Esophagus muscularis mucosa (tissue), 4 donors: ENCODE measurements around the gene VASH2. TPM values are rescaled to one million over a fixed set of nuclear protein-coding genes. Genes with fewer than 3 reads are reported as not detected.

Experiments used
- DNase-seq: peaks from one replicate; pipeline ENCODE4 v3.0.0-alpha.2; 2017; ENCODE audit errors: extremely low spot score
- H3K27ac ChIP-seq, 4 donors: fragments of 200-600 bp; sonication (generic); replicated peaks in 1 of 4; 1 replicate in 3 of 4; 2 replicates in 1 of 4; pipeline ENCODE4 v1.5.1; 2016 to 2019; ENCODE audit warnings: mild to moderate bottlenecking in 1 of 4
- H3K27me3 ChIP-seq, 4 donors: fragments of 200-600 bp; sonication (generic); one replicate each; pipeline versions ENCODE4 v1.5.1 to v1.6.0; 2016 to 2019
- H3K36me3 ChIP-seq, 4 donors: fragments of 200-600 bp; sonication (generic); one replicate each; pipeline ENCODE4 v1.5.1; 2016 to 2019
- H3K4me1 ChIP-seq, 4 donors: fragments of 200-600 bp; sonication (generic); one replicate each; pipeline ENCODE4 v1.5.1; 2016 to 2019
- H3K4me3 ChIP-seq, 4 donors: fragments of 200-600 bp; sonication (generic); 1 replicate in 2 of 4; 2 replicates in 2 of 4; pipeline ENCODE4 v1.5.1; 2016 to 2019; ENCODE audit warnings: mild to moderate bottlenecking in 4 of 4, moderate library complexity in 1 of 4
- H3K9me3 ChIP-seq, 4 donors: fragments of 200-600 bp; sonication (generic); 1 replicate in 3 of 4; 2 replicates in 1 of 4; pipeline ENCODE4 v1.5.1; 2016 to 2019
- EP300 ChIP-seq: sonication (generic); formaldehyde crosslinking; IDR thresholded peaks from one replicate; pipeline ENCODE4 v1.6.1; 2017; ENCODE audit warnings: antibody characterized with exemption
- POLR2A ChIP-seq: fragments of 450-650 bp; IDR thresholded peaks from one replicate; pipeline ENCODE4 v1.6.1; 2017; ENCODE audit warnings: antibody characterized with exemption, moderate library complexity, mild to moderate bottlenecking, low read depth
- POLR2AphosphoS5 ChIP-seq, 2 donors: sonication (generic); formaldehyde crosslinking; IDR thresholded peaks; one replicate each; pipeline ENCODE4 v1.6.1; 2017; ENCODE audit warnings: antibody characterized with exemption in 2 of 2
- WGBS: methylation state at CpG from one replicate; pipeline ENCODE4 v1.1.5; 2018; 5-methylcytosine and 5-hydroxymethylcytosine counted together
- intact Hi-C: fragments of 100-400 bp; cut with DNase I; formaldehyde crosslinking; loops from one replicate; pipeline ENCODE4 v1.15.1; 2023
- total RNA-seq, 4 donors: library from RNA; depleted of rRNA; stranded (reverse); fragments of >200 nt; gene quantifications; one replicate each; pipeline versions ENCODE4 v1.1.0 to v1.2.1, GENCODE V29; 2016
- TF ChIP-seq, protein P1 (sequence below), 3 experiments: fragments of 200-600 bp in 2 of 3; fragments of 450-650 bp in 1 of 3; sonication (generic) in 2 of 3; IDR thresholded peaks; one replicate each; pipeline ENCODE4 v1.5.1; 2017 to 2019; ENCODE audit warnings: antibody characterized with exemption in 3 of 3, mild to moderate bottlenecking in 2 of 3, moderate library complexity in 1 of 3

VASH2 gene
- total RNA-seq, 4 donors from 2014 or later: 1.9 to 8.3 (median 2.6) TPM

GRCh38 chr1:212944229-212944901 is 6.0 kb upstream of the VASH2 start:
- intact Hi-C loops: no loop called here
- peaks cover 0 to 13% (median 4%) of the 10 kb centered on the region in 4 donors for H3K9me3 ChIP-seq
- H3K27ac ChIP-seq: peak overlapping the region in 1 of 4 donors; percentile 37
- no peak overlapping the region for H3K4me3 ChIP-seq
- H3K36me3 ChIP-seq: no peaks in the 10 kb centered on the region
- TF ChIP-seq EP300 (no peak), POLR2A (no peak), POLR2AphosphoS5 (IDR thresholded peaks at IDR 0.05) (no peak)
- TF ChIP-seq, protein P1, sequence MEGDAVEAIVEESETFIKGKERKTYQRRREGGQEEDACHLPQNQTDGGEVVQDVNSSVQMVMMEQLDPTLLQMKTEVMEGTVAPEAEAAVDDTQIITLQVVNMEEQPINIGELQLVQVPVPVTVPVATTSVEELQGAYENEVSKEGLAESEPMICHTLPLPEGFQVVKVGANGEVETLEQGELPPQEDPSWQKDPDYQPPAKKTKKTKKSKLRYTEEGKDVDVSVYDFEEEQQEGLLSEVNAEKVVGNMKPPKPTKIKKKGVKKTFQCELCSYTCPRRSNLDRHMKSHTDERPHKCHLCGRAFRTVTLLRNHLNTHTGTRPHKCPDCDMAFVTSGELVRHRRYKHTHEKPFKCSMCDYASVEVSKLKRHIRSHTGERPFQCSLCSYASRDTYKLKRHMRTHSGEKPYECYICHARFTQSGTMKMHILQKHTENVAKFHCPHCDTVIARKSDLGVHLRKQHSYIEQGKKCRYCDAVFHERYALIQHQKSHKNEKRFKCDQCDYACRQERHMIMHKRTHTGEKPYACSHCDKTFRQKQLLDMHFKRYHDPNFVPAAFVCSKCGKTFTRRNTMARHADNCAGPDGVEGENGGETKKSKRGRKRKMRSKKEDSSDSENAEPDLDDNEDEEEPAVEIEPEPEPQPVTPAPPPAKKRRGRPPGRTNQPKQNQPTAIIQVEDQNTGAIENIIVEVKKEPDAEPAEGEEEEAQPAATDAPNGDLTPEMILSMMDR (IDR thresholded peaks at IDR 0.05): no peak
- H3K27me3 ChIP-seq: no peaks in the 10 kb centered on the region
- 81% methylated on average over 6 of the region's 6 CpGs for WGBS
- peaks cover 0 to 12% (median 8%) of the 10 kb centered on the region in 4 donors for H3K4me1 ChIP-seq
- no peak for DNase-seq

DNA sequence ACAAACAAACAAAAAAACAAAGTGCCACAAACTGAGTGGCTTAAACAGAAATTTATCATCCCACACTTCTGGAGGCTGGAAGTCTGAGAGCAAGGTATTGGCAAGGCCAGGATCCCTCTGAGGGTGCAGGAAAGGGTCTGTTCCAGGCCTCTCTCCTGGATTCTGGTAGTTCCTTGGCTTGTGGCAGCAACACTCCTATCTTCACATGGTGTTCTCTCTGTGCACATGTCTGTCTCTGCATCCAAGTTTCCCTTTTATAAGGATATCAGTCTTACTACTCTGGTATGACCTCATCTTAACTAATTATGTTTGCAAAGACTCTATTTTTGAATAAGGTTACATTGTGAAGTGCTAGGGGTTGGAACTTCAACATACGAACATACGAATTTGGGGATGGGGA is 5.3 kb upstream of the VASH2 start:
- DNase-seq: no peak
- peaks cover 0 to 9% (median 4%) of the 10 kb centered on the region in 4 donors for H3K9me3 ChIP-seq
- no peak overlapping the region for H3K4me3 ChIP-seq
- intact Hi-C loops: loop anchor here (5.0 kb wide), 1 partner anchor 52 kb away; no protein-coding TSS in a partner anchor
- H3K27ac ChIP-seq: peak overlapping the region in 1 of 4 donors; percentile 37
- no peaks in the 10 kb centered on the region for H3K36me3 ChIP-seq
- TF ChIP-seq POLR2A (no peak), EP300 (no peak), POLR2AphosphoS5 (IDR thresholded peaks at IDR 0.05) (peak in 1 of 2 donors; percentile 53)
- TF ChIP-seq, protein P1 (IDR thresholded peaks at IDR 0.05): no peak
- peaks cover 4 to 18% (median 14%) of the 10 kb centered on the region in 4 donors for H3K4me1 ChIP-seq
- 56% methylated on average over 2 of the region's 2 CpGs for WGBS
- H3K27me3 ChIP-seq: peaks cover 0 to under 1% (median 0%) of the 10 kb centered on the region in 4 donors

DNA sequence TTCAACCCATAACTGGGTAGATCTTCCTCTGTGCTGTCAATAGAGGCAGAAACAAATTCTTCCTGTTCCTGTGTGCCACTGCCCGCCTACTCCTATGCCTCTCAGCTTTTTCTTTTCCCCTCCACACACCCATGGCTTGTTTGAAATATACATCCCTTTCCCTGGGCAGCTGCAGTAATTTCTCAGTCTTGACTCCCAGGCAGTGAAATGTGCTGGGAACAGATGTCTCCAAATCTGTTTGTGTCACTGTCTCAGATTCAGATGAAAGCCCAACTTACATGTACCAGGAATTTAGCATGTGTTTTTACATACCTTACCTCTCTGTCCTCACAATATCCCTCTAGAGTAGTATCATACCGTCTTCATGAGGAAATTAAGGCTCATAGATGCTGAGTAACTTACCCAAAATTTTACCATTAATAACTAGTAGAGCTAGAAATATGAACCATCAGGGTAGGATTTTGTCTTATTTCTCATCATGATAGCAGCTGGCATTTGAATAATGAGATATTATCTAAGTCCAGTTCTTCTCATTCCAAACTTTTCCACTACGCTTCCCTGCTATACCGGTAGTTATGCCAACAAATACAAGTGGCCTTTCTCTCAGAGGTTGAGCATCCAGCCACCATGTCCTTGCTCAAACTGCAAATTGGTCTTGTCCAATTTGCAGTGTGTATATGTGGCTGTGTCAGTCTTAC is 4.7 kb upstream of the VASH2 start:
- no peak for TF ChIP-seq EP300
- no peak for TF ChIP-seq POLR2A
- TF ChIP-seq, protein P1 (IDR thresholded peaks at IDR 0.05): no peak
- no peak for TF ChIP-seq POLR2AphosphoS5 (IDR thresholded peaks at IDR 0.05)
- WGBS: 91% methylated on average over 4 of the region's 4 CpGs
- Histone ChIP-seq H3K27me3 (peaks cover 0 to 6% (median 0%) of the 10 kb centered on the region in 4 donors), H3K9me3 (peaks cover 0 to 6% (median 2%) of the 10 kb centered on the region in 4 donors), H3K4me1 (peaks cover 4 to 23% (median 17%) of the 10 kb centered on the region in 4 donors), H3K36me3 (no peaks in the 10 kb centered on the region), H3K4me3 (no peak overlapping the region), H3K27ac (no peak overlapping the region)
- intact Hi-C loops: loop anchor here (5.0 kb wide), 1 partner anchor 52 kb away; no protein-coding TSS in a partner anchor
- no peak for DNase-seq

DNA sequence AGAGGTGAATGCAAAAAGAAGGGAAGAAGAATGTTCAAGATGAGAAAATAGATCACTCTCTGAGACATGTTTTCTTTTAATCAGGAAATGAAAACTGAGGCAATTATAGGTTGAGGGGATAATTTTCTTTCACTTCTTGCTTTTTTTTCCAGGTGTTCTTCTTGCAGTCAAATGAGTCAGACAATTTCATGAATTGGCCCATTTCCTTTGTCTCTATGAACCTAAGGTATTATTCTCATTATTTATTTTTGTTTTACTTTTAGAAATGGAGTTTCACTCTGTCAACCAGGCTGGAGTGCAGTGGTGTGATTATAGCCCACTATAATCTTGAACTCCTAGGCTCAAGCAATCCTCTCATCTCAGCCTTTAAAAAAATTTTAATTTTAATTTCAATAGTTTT is 3.5 kb upstream of the VASH2 start:
- no peak overlapping the region for H3K4me3 ChIP-seq
- DNase-seq: no peak
- no peaks in the 10 kb centered on the region for H3K9me3 ChIP-seq
- TF ChIP-seq, protein P1 (IDR thresholded peaks at IDR 0.05): no peak
- TF ChIP-seq POLR2AphosphoS5 (IDR thresholded peaks at IDR 0.05) (no peak), EP300 (no peak), POLR2A (no peak)
- H3K4me1 ChIP-seq: peaks cover 12 to 36% (median 29%) of the 10 kb centered on the region in 4 donors
- H3K27ac ChIP-seq: no peak overlapping the region
- peaks cover 0 to 16% (median 0%) of the 10 kb centered on the region in 4 donors for H3K27me3 ChIP-seq
- intact Hi-C loops: loop anchor here (5.0 kb wide), 1 partner anchor 50 kb away; no protein-coding TSS in a partner anchor
- no peaks in the 10 kb centered on the region for H3K36me3 ChIP-seq
